ENCODE results near the gene PER1. TPM values are rescaled to one million over a fixed set of nuclear protein-coding genes. Genes with fewer than 3 reads are reported as not detected.

PER1 gene
- total and polyA plus RNA-seq, 9 of the 15 experiments (the other 6 are each of a cell fraction or from before 2014, with no cell fraction given): 0.13 to 26.0 (median 3.4) TPM

DNA sequence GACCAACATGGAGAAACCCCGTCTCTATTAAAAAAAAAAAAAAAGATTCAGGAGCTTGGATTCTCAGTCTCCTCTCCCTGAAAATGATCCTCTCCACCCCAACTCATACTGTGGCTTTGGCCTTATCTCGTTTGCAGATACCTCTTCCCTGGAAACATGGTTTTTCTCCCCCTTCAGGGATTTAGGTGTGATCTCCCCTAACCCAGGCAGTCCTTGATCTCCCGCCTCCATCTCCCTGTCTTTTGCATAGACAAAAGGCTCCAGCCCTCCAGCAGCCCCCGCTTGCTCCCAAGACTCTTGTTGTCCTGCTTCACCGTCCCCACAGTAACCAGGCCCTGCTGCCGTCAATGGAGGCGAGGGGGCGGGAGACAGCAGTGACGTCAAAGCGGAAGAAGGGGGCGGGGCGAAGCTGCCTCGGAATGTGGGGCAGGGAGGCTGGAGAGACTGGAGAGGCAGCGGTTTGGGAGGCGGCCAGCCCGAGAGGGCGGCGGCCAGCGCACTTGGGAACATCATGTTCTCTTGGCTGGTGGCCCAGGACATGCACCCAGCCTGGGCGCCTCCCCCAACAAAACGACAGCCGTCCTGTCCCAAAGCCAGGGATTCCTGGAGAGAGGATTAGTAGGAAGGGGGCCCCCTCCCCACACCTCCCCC, 1.9 kb upstream of the PER1 start:
- 5% methylated on average over 4 of the region's 22 CpGs for WGBS (ENCODE audit: insufficient coverage, low coverage, missing lambda C conversion rate)
- TF ChIP-seq TOE1 (IDR thresholded peaks at IDR 0.05; ENCODE audit: borderline replicate concordance) (no peak), TOE1 (CRISPR knock-in tag; IDR thresholded peaks at IDR 0.05; ENCODE audit: borderline replicate concordance, low read depth) (no peak), ZNF217 (CRISPR knock-in tag; IDR thresholded peaks at IDR 0.05) (no peak), FOXJ2 (tag; IDR thresholded peaks at IDR 0.05) (peak; percentile 94), FOS (IDR thresholded peaks at IDR 0.05; ENCODE audit: extremely low read depth, insufficient read length) (no peak), GABPB2 (CRISPR knock-in tag; conservative IDR thresholded peaks at IDR 0.05) (no peak), PHF20 (IDR thresholded peaks at IDR 0.05; ENCODE audit: partially characterized antibody) (no peak), HDAC6 (IDR thresholded peaks at IDR 0.05; ENCODE audit: low read depth, low read length) (no peak), MCM3 (IDR thresholded peaks at IDR 0.05) (no peak), YY1 (IDR thresholded peaks at IDR 0.05; ENCODE audit: borderline replicate concordance in 1 of 3, control insufficient read depth in 1 of 3, extremely low read depth in 1 of 3, insufficient read depth in 3 of 3, insufficient read length in 1 of 3, insufficient replicate concordance in 2 of 3, low read depth in 1 of 3, low read length in 2 of 3) (peak in 2 of 3 experiments; percentile 68 to 81)
- TF ChIP-seq, protein P1, sequence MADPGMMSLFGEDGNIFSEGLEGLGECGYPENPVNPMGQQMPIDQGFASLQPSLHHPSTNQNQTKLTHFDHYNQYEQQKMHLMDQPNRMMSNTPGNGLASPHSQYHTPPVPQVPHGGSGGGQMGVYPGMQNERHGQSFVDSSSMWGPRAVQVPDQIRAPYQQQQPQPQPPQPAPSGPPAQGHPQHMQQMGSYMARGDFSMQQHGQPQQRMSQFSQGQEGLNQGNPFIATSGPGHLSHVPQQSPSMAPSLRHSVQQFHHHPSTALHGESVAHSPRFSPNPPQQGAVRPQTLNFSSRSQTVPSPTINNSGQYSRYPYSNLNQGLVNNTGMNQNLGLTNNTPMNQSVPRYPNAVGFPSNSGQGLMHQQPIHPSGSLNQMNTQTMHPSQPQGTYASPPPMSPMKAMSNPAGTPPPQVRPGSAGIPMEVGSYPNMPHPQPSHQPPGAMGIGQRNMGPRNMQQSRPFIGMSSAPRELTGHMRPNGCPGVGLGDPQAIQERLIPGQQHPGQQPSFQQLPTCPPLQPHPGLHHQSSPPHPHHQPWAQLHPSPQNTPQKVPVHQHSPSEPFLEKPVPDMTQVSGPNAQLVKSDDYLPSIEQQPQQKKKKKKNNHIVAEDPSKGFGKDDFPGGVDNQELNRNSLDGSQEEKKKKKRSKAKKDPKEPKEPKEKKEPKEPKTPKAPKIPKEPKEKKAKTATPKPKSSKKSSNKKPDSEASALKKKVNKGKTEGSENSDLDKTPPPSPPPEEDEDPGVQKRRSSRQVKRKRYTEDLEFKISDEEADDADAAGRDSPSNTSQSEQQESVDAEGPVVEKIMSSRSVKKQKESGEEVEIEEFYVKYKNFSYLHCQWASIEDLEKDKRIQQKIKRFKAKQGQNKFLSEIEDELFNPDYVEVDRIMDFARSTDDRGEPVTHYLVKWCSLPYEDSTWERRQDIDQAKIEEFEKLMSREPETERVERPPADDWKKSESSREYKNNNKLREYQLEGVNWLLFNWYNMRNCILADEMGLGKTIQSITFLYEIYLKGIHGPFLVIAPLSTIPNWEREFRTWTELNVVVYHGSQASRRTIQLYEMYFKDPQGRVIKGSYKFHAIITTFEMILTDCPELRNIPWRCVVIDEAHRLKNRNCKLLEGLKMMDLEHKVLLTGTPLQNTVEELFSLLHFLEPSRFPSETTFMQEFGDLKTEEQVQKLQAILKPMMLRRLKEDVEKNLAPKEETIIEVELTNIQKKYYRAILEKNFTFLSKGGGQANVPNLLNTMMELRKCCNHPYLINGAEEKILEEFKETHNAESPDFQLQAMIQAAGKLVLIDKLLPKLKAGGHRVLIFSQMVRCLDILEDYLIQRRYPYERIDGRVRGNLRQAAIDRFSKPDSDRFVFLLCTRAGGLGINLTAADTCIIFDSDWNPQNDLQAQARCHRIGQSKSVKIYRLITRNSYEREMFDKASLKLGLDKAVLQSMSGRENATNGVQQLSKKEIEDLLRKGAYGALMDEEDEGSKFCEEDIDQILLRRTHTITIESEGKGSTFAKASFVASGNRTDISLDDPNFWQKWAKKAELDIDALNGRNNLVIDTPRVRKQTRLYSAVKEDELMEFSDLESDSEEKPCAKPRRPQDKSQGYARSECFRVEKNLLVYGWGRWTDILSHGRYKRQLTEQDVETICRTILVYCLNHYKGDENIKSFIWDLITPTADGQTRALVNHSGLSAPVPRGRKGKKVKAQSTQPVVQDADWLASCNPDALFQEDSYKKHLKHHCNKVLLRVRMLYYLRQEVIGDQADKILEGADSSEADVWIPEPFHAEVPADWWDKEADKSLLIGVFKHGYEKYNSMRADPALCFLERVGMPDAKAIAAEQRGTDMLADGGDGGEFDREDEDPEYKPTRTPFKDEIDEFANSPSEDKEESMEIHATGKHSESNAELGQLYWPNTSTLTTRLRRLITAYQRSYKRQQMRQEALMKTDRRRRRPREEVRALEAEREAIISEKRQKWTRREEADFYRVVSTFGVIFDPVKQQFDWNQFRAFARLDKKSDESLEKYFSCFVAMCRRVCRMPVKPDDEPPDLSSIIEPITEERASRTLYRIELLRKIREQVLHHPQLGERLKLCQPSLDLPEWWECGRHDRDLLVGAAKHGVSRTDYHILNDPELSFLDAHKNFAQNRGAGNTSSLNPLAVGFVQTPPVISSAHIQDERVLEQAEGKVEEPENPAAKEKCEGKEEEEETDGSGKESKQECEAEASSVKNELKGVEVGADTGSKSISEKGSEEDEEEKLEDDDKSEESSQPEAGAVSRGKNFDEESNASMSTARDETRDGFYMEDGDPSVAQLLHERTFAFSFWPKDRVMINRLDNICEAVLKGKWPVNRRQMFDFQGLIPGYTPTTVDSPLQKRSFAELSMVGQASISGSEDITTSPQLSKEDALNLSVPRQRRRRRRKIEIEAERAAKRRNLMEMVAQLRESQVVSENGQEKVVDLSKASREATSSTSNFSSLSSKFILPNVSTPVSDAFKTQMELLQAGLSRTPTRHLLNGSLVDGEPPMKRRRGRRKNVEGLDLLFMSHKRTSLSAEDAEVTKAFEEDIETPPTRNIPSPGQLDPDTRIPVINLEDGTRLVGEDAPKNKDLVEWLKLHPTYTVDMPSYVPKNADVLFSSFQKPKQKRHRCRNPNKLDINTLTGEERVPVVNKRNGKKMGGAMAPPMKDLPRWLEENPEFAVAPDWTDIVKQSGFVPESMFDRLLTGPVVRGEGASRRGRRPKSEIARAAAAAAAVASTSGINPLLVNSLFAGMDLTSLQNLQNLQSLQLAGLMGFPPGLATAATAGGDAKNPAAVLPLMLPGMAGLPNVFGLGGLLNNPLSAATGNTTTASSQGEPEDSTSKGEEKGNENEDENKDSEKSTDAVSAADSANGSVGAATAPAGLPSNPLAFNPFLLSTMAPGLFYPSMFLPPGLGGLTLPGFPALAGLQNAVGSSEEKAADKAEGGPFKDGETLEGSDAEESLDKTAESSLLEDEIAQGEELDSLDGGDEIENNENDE (IDR thresholded peaks at IDR 0.05; ENCODE audit: low read depth, low read length): no peak

More for the DNA sequence above, 1.9 kb upstream of the PER1 start:
- BruUV-seq (replicated peaks): no TSS peak
- Histone ChIP-seq H2AFZ (ENCODE audit: low read depth, low read length) (peak overlapping the region; percentile 78), H3K4me1 (replicated peaks in 1 of 2; ENCODE audit: control insufficient read depth in 2 of 2, insufficient read depth in 2 of 2, low read length in 2 of 2) (peaks cover 35 to 84% of the 10 kb centered on the region in 2 experiments), H3K4me2 (ENCODE audit: insufficient read depth, low read length) (peak overlapping the region; percentile 89), H3K27me3 (ENCODE audit: control insufficient read depth in 2 of 2, insufficient read depth in 2 of 2, low read length in 2 of 2) (no peaks in the 10 kb centered on the region), H3K9me1 (ENCODE audit: control insufficient read depth, insufficient read depth, low read length) (no peaks in the 10 kb centered on the region), H3K27ac (ENCODE audit: extremely low read depth, low read depth, low read length) (peak overlapping the region; percentile 94), H3K9ac (ENCODE audit: insufficient read depth in 1 of 2, low read depth in 2 of 2, low read length in 2 of 2) (peak overlapping the region; percentile 75 to 89), H3K36me3 (ENCODE audit: control insufficient read depth, insufficient read depth, low read length) (peaks cover 18% of the 10 kb centered on the region; the same call in 1 of the 3 replicates), H3K79me2 (ENCODE audit: control insufficient read depth, insufficient read depth, low read length) (peaks cover 43% of the 10 kb centered on the region), H4K20me1 (replicated peaks; ENCODE audit: control insufficient read depth, insufficient read depth, low read length) (0 out of 2 replicates have a peak, but pooled peaks cover 4% of the 10 kb centered on the region), H3K9me3 (replicated peaks; ENCODE audit: control insufficient read depth, insufficient read depth, low read depth, low read length) (no peaks in the 10 kb centered on the region), H3K4me3 (peak overlapping the region; percentile 35)
- peak; percentile 86 for FAIRE-seq
- intact Hi-C loops (cut with micrococcal nuclease): no loop called here
- CTCF ChIA-PET (ENCODE audit: low intra/inter-chr PET ratio): no interaction called here
- DNase-seq (ENCODE audit: extremely low read depth in 1 of 4, low spot score in 3 of 4): peak; percentile 57 to 95 (median 74)
- peak; percentile 43 for ATAC-seq
- POLR2A ChIA-PET: interaction anchor here (0.5 to 8.6 kb wide), 13 partner anchors 9 to 468 kb away, joined by 3 to 105 read pairs (median 3); partner anchors contain the start of genes AURKB, HES7 and VAMP2
- in situ Hi-C loops (cut with MboI): no loop called here

All from K562 (cell line).